HepG2 (cell line): Measurements from ENCODE around the gene UBTF. TPM values are rescaled to one million over a fixed set of nuclear protein-coding genes. Genes with fewer than 3 reads are reported as not detected.
A peak's percentile ranks its signal among the peaks of the same experiment; 100 is the strongest.

ENCODE experiments used
- CEBPG ChIP-seq: IDR thresholded peaks from 2 replicates; pipeline ENCODE4 v1.6.1; 2016
- FOXJ3 ChIP-seq: sonication (generic); formaldehyde crosslinking; IDR thresholded peaks from 2 replicates; pipeline ENCODE4 v1.4.0; 2020; ENCODE audit warnings: missing genetic modification reagents, mild to moderate bottlenecking, borderline replicate concordance
- KIAA2018 ChIP-seq: sonication (generic); formaldehyde crosslinking; IDR thresholded peaks from 2 replicates; pipeline ENCODE4 v1.5.0; 2020; ENCODE audit warnings: mild to moderate bottlenecking, missing genetic modification reagents, borderline replicate concordance
- SRF ChIP-seq: IDR thresholded peaks from 2 replicates; pipeline ENCODE4 v1.6.1; 2011; ENCODE audit warnings: mild to moderate bottlenecking, low read depth, low read length, moderate library complexity
- SRY ChIP-seq: sonication (generic); formaldehyde crosslinking; IDR thresholded peaks from 2 replicates; pipeline ENCODE4 v1.8.0; 2022; ENCODE audit warnings: mild to moderate bottlenecking, missing genetic modification reagents
- STAG1 ChIP-seq: sonication (generic); formaldehyde crosslinking; IDR thresholded peaks from 2 replicates; pipeline ENCODE4 v1.4.0; 2020; ENCODE audit warnings: missing genetic modification reagents
- TRIM24 ChIP-seq: sonication (generic); formaldehyde crosslinking; IDR thresholded peaks from 2 replicates; pipeline ENCODE4 v1.8.0; 2022; ENCODE audit warnings: mild to moderate bottlenecking, missing genetic modification reagents
- ZNF280D ChIP-seq: sonication (generic); formaldehyde crosslinking; IDR thresholded peaks from 2 replicates; pipeline ENCODE4 v1.5.1; 2020; ENCODE audit warnings: mild to moderate bottlenecking, missing genetic modification reagents
- ZNF296 ChIP-seq: sonication (generic); formaldehyde crosslinking; conservative IDR thresholded peaks from 2 replicates; pipeline ENCODE4 v1.5.0; 2020; ENCODE audit warnings: mild to moderate bottlenecking, missing genetic modification reagents
- ZNF34 ChIP-seq: sonication (generic); formaldehyde crosslinking; IDR thresholded peaks from 2 replicates; pipeline ENCODE4 v1.4.0; 2020; ENCODE audit warnings: mild to moderate bottlenecking, missing genetic modification reagents, borderline replicate concordance
- ZNF512B ChIP-seq: sonication (generic); formaldehyde crosslinking; IDR thresholded peaks from 2 replicates; pipeline ENCODE4 v1.5.1; 2020; ENCODE audit warnings: missing genetic modification reagents, mild to moderate bottlenecking, borderline replicate concordance
- ZNF564 ChIP-seq: sonication (generic); formaldehyde crosslinking; IDR thresholded peaks from 2 replicates; pipeline ENCODE4 v1.8.1; 2023; ENCODE audit warnings: mild to moderate bottlenecking, missing genetic modification reagents
- ZNF670 ChIP-seq: sonication (generic); formaldehyde crosslinking; IDR thresholded peaks from 2 replicates; pipeline ENCODE4 v1.8.0; 2022; ENCODE audit warnings: mild to moderate bottlenecking, missing genetic modification reagents, borderline replicate concordance
- polyA plus RNA-seq, 8 experiments: library from polyadenylated mRNA; depleted of rRNA in 3 of 8; stranded (reverse) in 7 of 8; unstranded in 1 of 8; fragments of >200 nt; fragmentation: Illumina TruSeq in 4 of 8; extraction: Trizol in 4 of 8; gene quantifications; 2 replicates each; pipeline versions ENCODE4 v1.2.1 to v1.2.3, GENCODE V29; 2011 to 2016; ENCODE audit warnings: low read depth in 4 of 8, missing spikeins in 1 of 8, mixed read lengths in 1 of 8; ENCODE audit not compliant: insufficient read depth in 1 of 8
- total RNA-seq, 5 experiments: library from RNA; depleted of rRNA; stranded (reverse); fragments of >200 nt; fragmentation: Illumina TruSeq; extraction: Trizol; gene quantifications; 2 replicates each; pipeline ENCODE4 v1.2.3, GENCODE V29; 2016; ENCODE audit warnings: low read depth in 1 of 5

UBTF gene
- total and polyA plus RNA-seq, 2 of the 13 experiments (the other 11 are each of a cell fraction or from before 2014, with no cell fraction given): 15.2 to 60.9 TPM

GRCh38 chr17:44199553-44200477, 19.7 kb downstream of the UBTF start, which contains the start of gene ATXN7L3 (continued):
- TF ChIP-seq ZNF512B (CRISPR knock-in tag) (no peak), FOXJ3 (CRISPR knock-in tag) (no peak), SRY (CRISPR knock-in tag) (no peak), TRIM24 (CRISPR knock-in tag) (no peak), ZNF34 (CRISPR knock-in tag) (no peak), SRF (no peak), STAG1 (no peak), KIAA2018 (CRISPR knock-in tag) (no peak), ZNF670 (CRISPR knock-in tag) (no peak), ZNF296 (no peak), CEBPG (CRISPR knock-in tag) (0 out of 2 replicates have a peak, but pooled peaks have one; percentile 3), ZNF564 (CRISPR knock-in tag) (0 out of 2 replicates have a peak, but pooled peaks have one; percentile 47), ZNF280D (no peak)
